ENCODE data around the gene TLCD3B.

TLCD3B gene

DNA sequence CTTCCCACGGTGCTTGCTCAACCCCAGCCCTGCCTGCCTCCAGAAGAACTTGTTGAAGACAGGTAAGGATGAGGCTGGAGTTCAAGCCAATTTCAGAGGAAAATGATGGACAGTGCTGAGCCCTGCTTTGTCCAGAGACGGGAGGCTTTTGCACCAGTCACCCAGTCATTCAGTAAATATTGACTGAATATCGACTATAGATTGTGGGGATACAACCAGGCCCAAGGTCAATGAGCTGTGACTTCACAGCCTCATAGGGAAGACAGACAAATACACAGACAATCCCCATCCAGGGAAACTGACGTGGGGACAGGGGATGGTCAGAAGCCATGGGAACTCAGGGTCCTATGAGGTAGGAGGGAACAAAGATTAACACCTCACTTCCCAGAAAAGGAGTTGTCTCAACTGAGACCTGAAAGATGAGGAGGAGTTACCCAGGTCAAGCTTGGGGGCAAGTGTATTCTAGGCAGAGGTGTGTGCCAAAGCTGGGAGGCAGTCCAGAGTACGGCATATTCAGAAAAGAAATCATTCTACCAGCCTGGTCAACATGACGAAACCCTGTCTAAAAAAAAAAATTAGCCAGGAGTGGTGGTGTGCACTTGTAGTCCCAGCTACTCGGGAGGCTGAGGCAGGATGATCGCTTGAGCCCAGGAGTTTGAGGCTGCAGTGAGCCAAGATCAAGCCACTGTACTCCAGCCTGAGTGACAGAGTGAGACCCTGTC, 14.4 kb downstream of the TLCD3B start:
- TF ChIP-seq FOXM1 (IDR thresholded peaks at IDR 0.05; ENCODE audit: borderline replicate concordance, low read depth) (no peak), CEBPB (IDR thresholded peaks at IDR 0.05) (no peak), USF1 (IDR thresholded peaks at IDR 0.05) (no peak), EGR1 (IDR thresholded peaks at IDR 0.05) (no peak), EP300 (IDR thresholded peaks at IDR 0.05; ENCODE audit: borderline replicate concordance) (no peak), ZBTB7A (IDR thresholded peaks at IDR 0.05; ENCODE audit: low read depth) (no peak), TAF1 (IDR thresholded peaks at IDR 0.05; ENCODE audit: low read depth) (no peak)
- TF ChIP-seq, protein P1, sequence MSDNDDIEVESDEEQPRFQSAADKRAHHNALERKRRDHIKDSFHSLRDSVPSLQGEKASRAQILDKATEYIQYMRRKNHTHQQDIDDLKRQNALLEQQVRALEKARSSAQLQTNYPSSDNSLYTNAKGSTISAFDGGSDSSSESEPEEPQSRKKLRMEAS (IDR thresholded peaks at IDR 0.05): no peak

DNA sequence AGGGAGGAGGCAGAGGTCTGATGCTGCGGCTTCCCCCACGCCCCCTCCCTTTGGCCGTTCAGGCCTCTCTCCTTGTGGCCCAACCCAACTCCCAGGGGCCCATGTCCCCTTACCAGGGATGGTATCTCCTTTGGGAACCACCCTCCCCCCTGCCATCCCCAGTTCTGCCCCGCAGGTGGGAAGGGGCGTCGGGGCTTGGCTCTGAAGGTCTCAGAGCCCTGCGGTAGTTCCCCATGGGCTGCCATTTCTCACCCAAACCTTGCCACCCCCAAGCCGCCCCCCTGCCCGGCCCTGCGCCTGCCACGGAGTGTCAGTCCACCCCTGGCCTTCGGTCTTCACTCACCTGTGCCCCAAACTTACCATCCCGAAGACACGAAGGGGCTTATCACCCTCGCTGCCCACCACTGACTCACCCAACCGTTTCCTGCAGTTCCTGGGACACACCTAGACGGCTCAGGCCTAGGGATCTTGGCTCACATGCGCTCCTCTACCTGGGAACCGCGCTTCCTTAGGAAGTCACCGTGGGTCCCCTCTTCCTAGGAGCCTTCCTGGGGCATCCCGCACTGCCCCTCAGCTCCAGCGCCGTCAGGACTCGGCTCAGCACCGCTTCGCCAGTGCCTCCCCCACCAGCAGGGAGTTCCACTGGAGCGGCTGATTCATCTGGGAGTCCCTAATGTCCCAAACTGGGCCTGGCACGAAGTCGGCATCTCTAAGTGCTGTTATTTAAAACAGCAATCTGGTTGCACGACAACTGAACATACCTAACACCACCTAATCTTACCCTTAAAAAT, 19.2 kb downstream of the TLCD3B start:
- TF ChIP-seq, protein P1 (IDR thresholded peaks at IDR 0.05): no peak
- TF ChIP-seq CREB1 (IDR thresholded peaks at IDR 0.05; ENCODE audit: low read depth) (no peak), RAD21 (IDR thresholded peaks at IDR 0.05; ENCODE audit: low read depth) (no peak), FOXM1 (IDR thresholded peaks at IDR 0.05; ENCODE audit: borderline replicate concordance, low read depth) (no peak), TCF12 (IDR thresholded peaks at IDR 0.05; ENCODE audit: low read depth) (no peak), NFIC (IDR thresholded peaks at IDR 0.05) (no peak)

- TF ChIP-seq, protein P1 (IDR thresholded peaks at IDR 0.05): peak; percentile 79
- TF ChIP-seq EGR1 (IDR thresholded peaks at IDR 0.05) (no peak), REST (IDR thresholded peaks at IDR 0.05; ENCODE audit: low read depth) (no peak), EP300 (IDR thresholded peaks at IDR 0.05; ENCODE audit: borderline replicate concordance) (no peak)
Measured at GRCh38 chr16:30010844-30011713, 20.0 kb downstream of the TLCD3B start, which contains the start of gene DOC2A. DOC2A (minus strand) TSS chr16:30011027; CDS start chr16:30010222, 805 bp downstream.

GRCh38 chr16:30009990-30010843, 20.9 kb downstream of the TLCD3B start:
- TF ChIP-seq ZBTB7A (IDR thresholded peaks at IDR 0.05; ENCODE audit: low read depth): peak; percentile 67
- no peak for TF ChIP-seq YY1 (IDR thresholded peaks at IDR 0.05; ENCODE audit: low read depth)

- no peak for TF ChIP-seq CEBPB (IDR thresholded peaks at IDR 0.05)
- 0 out of 2 replicates have a peak, but pooled peaks have one; percentile 11 for TF ChIP-seq ZBTB7A (IDR thresholded peaks at IDR 0.05; ENCODE audit: low read depth)
- TF ChIP-seq EP300 (IDR thresholded peaks at IDR 0.05; ENCODE audit: borderline replicate concordance): no peak
Measured at GRCh38 chr16:30009085-30009862, 21.8 kb downstream of the TLCD3B start.

DNA sequence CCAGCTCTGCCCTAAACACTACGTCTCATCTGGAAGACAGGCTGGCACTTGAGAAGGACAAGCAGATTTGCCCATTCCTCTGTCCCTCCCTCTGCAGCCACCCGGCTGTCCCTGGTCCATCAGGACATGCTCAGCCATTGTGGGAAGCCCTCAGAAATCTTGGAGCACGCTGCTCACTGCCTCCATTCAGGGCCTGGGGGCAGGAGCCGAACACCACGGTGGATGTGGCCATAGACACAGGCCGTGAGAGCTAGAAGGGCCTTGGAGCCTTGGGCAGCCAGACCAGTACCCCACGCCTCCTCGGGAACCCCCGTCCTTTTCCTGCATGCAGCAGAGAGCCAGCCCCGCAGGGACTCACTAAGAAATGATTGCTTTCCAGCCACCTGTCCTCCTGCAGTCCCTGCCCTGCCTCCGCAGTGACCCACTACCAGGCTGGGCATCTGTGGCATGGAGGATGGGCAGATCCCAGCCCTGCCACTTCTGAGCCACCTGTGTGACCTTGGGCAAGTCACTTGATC, 23.6 kb downstream of the TLCD3B start:
- TF ChIP-seq CEBPB (IDR thresholded peaks at IDR 0.05) (no peak), YY1 (IDR thresholded peaks at IDR 0.05; ENCODE audit: low read depth) (no peak), REST (IDR thresholded peaks at IDR 0.05; ENCODE audit: low read depth) (no peak), NFIC (IDR thresholded peaks at IDR 0.05) (no peak), USF1 (IDR thresholded peaks at IDR 0.05) (no peak), RAD21 (IDR thresholded peaks at IDR 0.05; ENCODE audit: low read depth) (no peak), EP300 (IDR thresholded peaks at IDR 0.05; ENCODE audit: borderline replicate concordance) (no peak), TAF1 (IDR thresholded peaks at IDR 0.05; ENCODE audit: low read depth) (no peak), FOXM1 (IDR thresholded peaks at IDR 0.05; ENCODE audit: borderline replicate concordance, low read depth) (no peak), CREB1 (IDR thresholded peaks at IDR 0.05; ENCODE audit: low read depth) (no peak), TEAD4 (IDR thresholded peaks at IDR 0.05) (no peak), ZBTB7A (IDR thresholded peaks at IDR 0.05; ENCODE audit: low read depth) (no peak), EGR1 (IDR thresholded peaks at IDR 0.05) (no peak)
- TF ChIP-seq, protein P1 (IDR thresholded peaks at IDR 0.05): no peak
